Measurements from ENCODE around the gene CYP3A4.
"Not testable (repeated sequence)": the region's sequence is repeated elsewhere in the genome, so short reads cannot be mapped to it uniquely, and the experiment has no call there.

Gene CYP3A4

GRCh38 chr7:99784007-99784406 lies at the start of gene CYP3A4:
CYP3A4 (minus strand) TSS chr7:99784184; CDS start chr7:99784081, 103 bp downstream.
- no peak for FAIRE-seq

GRCh38 chr7:99833289-99833877 lies 49.4 kb upstream of the CYP3A4 start:
- FAIRE-seq = no peak

- FAIRE-seq = no peak
These were observed 47.6 kb upstream of the CYP3A4 start for GRCh38 chr7:99831595-99831994.

- no peak for FAIRE-seq
These were observed 45.7 kb upstream of the CYP3A4 start for GRCh38 chr7:99829524-99830160.

GRCh38 chr7:99828811-99829210 lies 44.8 kb upstream of the CYP3A4 start:
- FAIRE-seq = no peak

- no peak for FAIRE-seq
These were observed 43.2 kb upstream of the CYP3A4 start for GRCh38 chr7:99827040-99827778.

- no peak for FAIRE-seq
These were observed 41.9 kb upstream of the CYP3A4 start for GRCh38 chr7:99825873-99826272.

GRCh38 chr7:99825452-99825851 lies 41.5 kb upstream of the CYP3A4 start:
- no peak for FAIRE-seq

- FAIRE-seq = no peak
These were observed 40.1 kb upstream of the CYP3A4 start for GRCh38 chr7:99824091-99824490.

- FAIRE-seq = no peak
These were observed 39.0 kb upstream of the CYP3A4 start for GRCh38 chr7:99822731-99823718.

GRCh38 chr7:99820408-99821027 lies 36.5 kb upstream of the CYP3A4 start:
- no peak for FAIRE-seq

- no peak for FAIRE-seq
These were observed 24.8 kb upstream of the CYP3A4 start for GRCh38 chr7:99808766-99809165.

GRCh38 chr7:99806839-99807478 lies 23.0 kb upstream of the CYP3A4 start:
- FAIRE-seq = no peak

- no peak for FAIRE-seq
These were observed 21.7 kb upstream of the CYP3A4 start for GRCh38 chr7:99805641-99806040.

GRCh38 chr7:99803118-99803517 lies 19.1 kb upstream of the CYP3A4 start:
- not testable (repeated sequence) for FAIRE-seq

- not testable (repeated sequence) for FAIRE-seq
These were observed 17.4 kb upstream of the CYP3A4 start for GRCh38 chr7:99801407-99801806.

- FAIRE-seq = no peak
These were observed 15.0 kb upstream of the CYP3A4 start for GRCh38 chr7:99798972-99799371.

GRCh38 chr7:99795864-99796263 lies 11.9 kb upstream of the CYP3A4 start:
- FAIRE-seq = not testable (repeated sequence)

GRCh38 chr7:99794585-99795502 lies 10.9 kb upstream of the CYP3A4 start:
- FAIRE-seq = no peak

GRCh38 chr7:99793443-99793842 lies 9.5 kb upstream of the CYP3A4 start:
- no peak for FAIRE-seq

GRCh38 chr7:99792967-99793366 lies 9.0 kb upstream of the CYP3A4 start:
- no peak for FAIRE-seq

Data from A204.1 (cell line).